Liver (tissue), 9 donors: Measurements from ENCODE around the gene MYO18B. TPM values are rescaled to one million over a fixed set of nuclear protein-coding genes. Genes with fewer than 3 reads are reported as not detected.

Experiments
- DNase-seq: peaks from one replicate; pipeline ENCODE4 v3.0.0-alpha.2; 2017; ENCODE audit warnings: low spot score
- H3K27ac ChIP-seq, 2 donors: one replicate each; pipeline ENCODE4 v1.7.0; 2013; ENCODE audit warnings: inconsistent platforms in 2 of 2, low read length in 2 of 2, control low read depth in 1 of 2, low read depth in 1 of 2, mild to moderate bottlenecking in 1 of 2
- H3K27me3 ChIP-seq, 4 donors: one replicate each; pipeline versions ENCODE4 v1.6.1 to v1.7.0; 2013; ENCODE audit warnings: low read length in 3 of 4, inconsistent platforms in 1 of 4, mild to moderate bottlenecking in 1 of 4, moderate library complexity in 1 of 4; ENCODE audit not compliant: control insufficient read depth in 4 of 4, insufficient read depth in 4 of 4
- H3K36me3 ChIP-seq, 4 donors: one replicate each; pipeline versions ENCODE4 v1.6.1 to v1.7.0; 2013; ENCODE audit warnings: low read length in 3 of 4, mild to moderate bottlenecking in 3 of 4, low read depth in 1 of 4, moderate library complexity in 1 of 4; ENCODE audit not compliant: control insufficient read depth in 4 of 4, insufficient read depth in 3 of 4
- H3K4me1 ChIP-seq, 4 donors: one replicate each; pipeline versions ENCODE4 v1.6.1 to v1.7.0; 2013; ENCODE audit warnings: low read length in 3 of 4, mild to moderate bottlenecking in 3 of 4, moderate library complexity in 1 of 4; ENCODE audit not compliant: control insufficient read depth in 4 of 4, insufficient read depth in 4 of 4
- H3K4me3 ChIP-seq, 3 donors: one replicate each; pipeline versions ENCODE4 v1.6.1 to v1.7.0; 2013; ENCODE audit warnings: low read length in 3 of 3, control low read depth in 1 of 3, low read depth in 1 of 3, mild to moderate bottlenecking in 1 of 3
- H3K9ac ChIP-seq, 2 donors: one replicate each; pipeline ENCODE4 v1.7.0; 2013; ENCODE audit warnings: low read length in 2 of 2, mild to moderate bottlenecking in 2 of 2, moderate library complexity in 2 of 2, control low read depth in 1 of 2, low read depth in 1 of 2
- H3K9me3 ChIP-seq, 4 donors: one replicate each; pipeline versions ENCODE4 v1.6.1 to v1.7.0; 2013; ENCODE audit warnings: low read length in 3 of 4; ENCODE audit not compliant: control insufficient read depth in 4 of 4
- EGR1 ChIP-seq, 2 donors: IDR thresholded peaks; 2 replicates each; pipeline ENCODE4 v1.6.1; 2016 to 2018; ENCODE audit warnings: antibody characterized with exemption in 2 of 2, low read depth in 2 of 2
- FOXA2 ChIP-seq: IDR thresholded peaks from 2 replicates; pipeline ENCODE4 v1.6.1; 2016; ENCODE audit warnings: antibody characterized with exemption
- GABPA ChIP-seq, 2 donors: IDR thresholded peaks in 1 of 2; conservative IDR thresholded peaks in 1 of 2; 2 replicates each; pipeline ENCODE4 v1.6.1; 2016; ENCODE audit warnings: antibody characterized with exemption in 2 of 2, mild to moderate bottlenecking in 1 of 2, moderate library complexity in 1 of 2
- HNF4A ChIP-seq, 2 donors: conservative IDR thresholded peaks; 2 replicates each; pipeline ENCODE4 v1.6.1; 2016; ENCODE audit warnings: antibody characterized with exemption in 2 of 2, mild to moderate bottlenecking in 2 of 2
- HNF4G ChIP-seq: IDR thresholded peaks from 2 replicates; pipeline ENCODE4 v1.6.1; 2016; ENCODE audit warnings: antibody characterized with exemption
- JUND ChIP-seq, 2 donors: IDR thresholded peaks; 2 replicates each; pipeline ENCODE4 v1.6.1; 2016; ENCODE audit warnings: antibody characterized with exemption in 2 of 2
- MAX ChIP-seq: IDR thresholded peaks from 2 replicates; pipeline ENCODE4 v1.6.1; 2016; ENCODE audit warnings: antibody characterized with exemption
- NR2F2 ChIP-seq: IDR thresholded peaks from 2 replicates; pipeline ENCODE4 v1.6.1; 2016; ENCODE audit warnings: antibody characterized with exemption
- RAD21 ChIP-seq, 2 donors: IDR thresholded peaks; 2 replicates each; pipeline ENCODE4 v1.6.1; 2016; ENCODE audit warnings: antibody characterized with exemption in 2 of 2, mild to moderate bottlenecking in 2 of 2
- REST ChIP-seq: IDR thresholded peaks from 2 replicates; pipeline ENCODE4 v1.6.1; 2016; ENCODE audit warnings: antibody characterized with exemption, mild to moderate bottlenecking
- RXRA ChIP-seq, 2 donors: IDR thresholded peaks; 2 replicates each; pipeline ENCODE4 v1.6.1; 2017 to 2018; ENCODE audit warnings: antibody characterized with exemption in 2 of 2, mild to moderate bottlenecking in 1 of 2
- SP1 ChIP-seq: IDR thresholded peaks from 2 replicates; pipeline ENCODE4 v1.6.1; 2018; ENCODE audit warnings: antibody characterized with exemption, mild to moderate bottlenecking
- TAF1 ChIP-seq: conservative IDR thresholded peaks from 2 replicates; pipeline ENCODE4 v1.6.1; 2016; ENCODE audit warnings: antibody characterized with exemption, mild to moderate bottlenecking
- YY1 ChIP-seq: IDR thresholded peaks from 2 replicates; pipeline ENCODE4 v1.6.1; 2016; ENCODE audit warnings: antibody characterized with exemption, mild to moderate bottlenecking
- WGBS: extraction: QIAGEN DNeasy Blood & Tissue Kit; methylation state at CpG from one replicate; pipeline ENCODE4 v1.1.7; 2013; 5-methylcytosine and 5-hydroxymethylcytosine counted together
- polyA plus RNA-seq, 2 donors: library from polyadenylated mRNA; stranded (reverse) in 1 of 2; unstranded in 1 of 2; fragments of 200-250 nt in 1 of 2; fragments of >200 nt in 1 of 2; fragmentation: Nextera tagmentation in 1 of 2; extraction: Ambion mirVana in 1 of 2; gene quantifications; one replicate each; pipeline versions ENCODE4 v1.2.1 to v1.2.3, GENCODE V29; 2013 to 2015
- total RNA-seq, 2 donors: library from RNA; depleted of rRNA; stranded (reverse); fragments of >200 nt; gene quantifications; one replicate each; pipeline ENCODE4 v1.2.3, GENCODE V29; 2014
- TF ChIP-seq, protein P1 (sequence below): fragments of 150-350 bp; IDR thresholded peaks from 2 replicates; pipeline ENCODE4 v1.5.1; 2017; ENCODE audit warnings: improper control_type of control experiment, low read depth, low read length; ENCODE audit not compliant: missing input control
- TF ChIP-seq, protein P2 (sequence below): IDR thresholded peaks from 2 replicates; pipeline ENCODE4 v1.6.1; 2016; ENCODE audit warnings: antibody characterized with exemption
- donor health status: healthy.
- donor health status: healthy.
- donor health status: healthy.
- donor health status: healthy.
- donor health status: healthy.

Gene MYO18B
- total and polyA plus RNA-seq, 4 donors = under 0.01 to 4.2 (median 0.02) TPM; not detected in 1

DNA sequence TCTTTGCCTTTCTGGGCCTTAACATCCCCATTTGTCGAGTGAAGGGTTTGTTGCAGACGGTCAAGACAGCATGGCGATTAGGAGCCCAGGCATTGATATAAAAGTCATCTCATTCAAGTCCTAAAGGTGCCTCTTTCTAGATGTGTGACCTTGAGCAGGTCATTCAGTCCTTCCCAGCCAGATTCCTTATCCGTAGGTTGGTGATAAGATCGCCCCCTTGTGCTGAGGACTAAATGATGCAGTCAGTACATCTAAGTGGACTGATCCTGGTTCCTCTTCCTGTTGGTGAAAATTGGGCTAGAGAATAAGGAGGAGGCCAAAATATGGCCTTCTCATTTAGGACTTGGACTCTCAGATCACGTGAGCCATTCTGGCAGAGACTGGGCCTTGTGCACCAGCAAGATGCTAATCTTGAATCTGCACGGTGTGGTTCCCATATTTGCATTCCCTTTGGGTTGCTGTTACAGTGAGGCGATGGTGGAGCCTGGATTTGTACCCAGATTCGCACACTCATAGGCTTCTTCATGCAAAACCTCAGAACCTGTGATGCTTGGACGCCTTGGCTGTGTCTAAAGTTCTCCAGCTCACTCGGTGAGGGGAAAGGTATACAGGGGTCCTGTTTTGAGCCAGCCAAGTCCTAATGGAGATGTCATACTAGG is 156.8 kb downstream of the MYO18B start:
- Histone ChIP-seq H3K9ac (no peak overlapping the region), H3K36me3 (no peaks in the 10 kb centered on the region), H3K4me1 (no peaks in the 10 kb centered on the region), H3K27ac (no peak overlapping the region), H3K27me3 (peaks cover 0 to 16% (median 0%) of the 10 kb centered on the region in 4 donors), H3K4me3 (no peak overlapping the region), H3K9me3 (no peaks in the 10 kb centered on the region)
- 70% methylated on average over 11 of the region's 11 CpGs for WGBS
- TF ChIP-seq TAF1 = no peak
- TF ChIP-seq, protein P1, sequence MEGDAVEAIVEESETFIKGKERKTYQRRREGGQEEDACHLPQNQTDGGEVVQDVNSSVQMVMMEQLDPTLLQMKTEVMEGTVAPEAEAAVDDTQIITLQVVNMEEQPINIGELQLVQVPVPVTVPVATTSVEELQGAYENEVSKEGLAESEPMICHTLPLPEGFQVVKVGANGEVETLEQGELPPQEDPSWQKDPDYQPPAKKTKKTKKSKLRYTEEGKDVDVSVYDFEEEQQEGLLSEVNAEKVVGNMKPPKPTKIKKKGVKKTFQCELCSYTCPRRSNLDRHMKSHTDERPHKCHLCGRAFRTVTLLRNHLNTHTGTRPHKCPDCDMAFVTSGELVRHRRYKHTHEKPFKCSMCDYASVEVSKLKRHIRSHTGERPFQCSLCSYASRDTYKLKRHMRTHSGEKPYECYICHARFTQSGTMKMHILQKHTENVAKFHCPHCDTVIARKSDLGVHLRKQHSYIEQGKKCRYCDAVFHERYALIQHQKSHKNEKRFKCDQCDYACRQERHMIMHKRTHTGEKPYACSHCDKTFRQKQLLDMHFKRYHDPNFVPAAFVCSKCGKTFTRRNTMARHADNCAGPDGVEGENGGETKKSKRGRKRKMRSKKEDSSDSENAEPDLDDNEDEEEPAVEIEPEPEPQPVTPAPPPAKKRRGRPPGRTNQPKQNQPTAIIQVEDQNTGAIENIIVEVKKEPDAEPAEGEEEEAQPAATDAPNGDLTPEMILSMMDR = no peak
- TF ChIP-seq EGR1 (IDR thresholded peaks at IDR 0.05; ENCODE audit: low read depth in 2 of 2) = no peak
- no peak for TF ChIP-seq RXRA (IDR thresholded peaks at IDR 0.05)
- TF ChIP-seq YY1 = no peak
- TF ChIP-seq MAX = no peak
- no peak for TF ChIP-seq REST
- TF ChIP-seq FOXA2 = no peak
- no peak for TF ChIP-seq SP1
- TF ChIP-seq HNF4G = no peak
- no peak for TF ChIP-seq GABPA (IDR thresholded peaks at IDR 0.05 in 1 of 2, conservative IDR thresholded peaks at IDR 0.05 in 1 of 2)
- TF ChIP-seq NR2F2 = no peak
- no peak for TF ChIP-seq RAD21 (IDR thresholded peaks at IDR 0.05)
- TF ChIP-seq JUND (IDR thresholded peaks at IDR 0.05) = no peak
- TF ChIP-seq, protein P2, sequence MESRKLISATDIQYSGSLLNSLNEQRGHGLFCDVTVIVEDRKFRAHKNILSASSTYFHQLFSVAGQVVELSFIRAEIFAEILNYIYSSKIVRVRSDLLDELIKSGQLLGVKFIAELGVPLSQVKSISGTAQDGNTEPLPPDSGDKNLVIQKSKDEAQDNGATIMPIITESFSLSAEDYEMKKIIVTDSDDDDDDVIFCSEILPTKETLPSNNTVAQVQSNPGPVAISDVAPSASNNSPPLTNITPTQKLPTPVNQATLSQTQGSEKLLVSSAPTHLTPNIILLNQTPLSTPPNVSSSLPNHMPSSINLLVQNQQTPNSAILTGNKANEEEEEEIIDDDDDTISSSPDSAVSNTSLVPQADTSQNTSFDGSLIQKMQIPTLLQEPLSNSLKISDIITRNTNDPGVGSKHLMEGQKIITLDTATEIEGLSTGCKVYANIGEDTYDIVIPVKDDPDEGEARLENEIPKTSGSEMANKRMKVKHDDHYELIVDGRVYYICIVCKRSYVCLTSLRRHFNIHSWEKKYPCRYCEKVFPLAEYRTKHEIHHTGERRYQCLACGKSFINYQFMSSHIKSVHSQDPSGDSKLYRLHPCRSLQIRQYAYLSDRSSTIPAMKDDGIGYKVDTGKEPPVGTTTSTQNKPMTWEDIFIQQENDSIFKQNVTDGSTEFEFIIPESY = no peak
- TF ChIP-seq HNF4A (conservative IDR thresholded peaks at IDR 0.05) = no peak
- no peak for DNase-seq

DNA sequence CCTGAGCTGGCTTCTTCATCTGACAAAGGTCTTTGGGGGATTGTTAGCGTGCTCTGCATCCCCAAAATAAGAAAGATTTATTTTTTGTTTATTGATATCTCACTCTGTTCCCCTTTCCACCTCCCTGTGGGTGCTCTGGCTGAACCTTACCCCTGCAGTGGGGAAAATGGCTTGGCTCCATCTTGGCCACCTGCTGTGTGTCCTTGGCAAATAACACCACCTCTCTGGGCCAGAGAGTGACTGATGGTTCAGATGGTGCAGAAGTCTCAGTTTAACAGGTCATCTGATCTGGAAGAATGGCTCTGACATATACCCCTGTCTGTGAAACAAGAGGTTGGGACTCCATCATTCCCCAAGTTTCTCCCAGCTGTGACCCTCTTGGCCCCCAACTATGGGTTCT is 157.6 kb downstream of the MYO18B start:
- Histone ChIP-seq H3K9me3 (no peaks in the 10 kb centered on the region), H3K4me3 (no peak overlapping the region), H3K27ac (no peak overlapping the region), H3K36me3 (no peaks in the 10 kb centered on the region), H3K4me1 (no peaks in the 10 kb centered on the region), H3K27me3 (peaks cover 0 to 16% (median 0%) of the 10 kb centered on the region in 4 donors), H3K9ac (no peak overlapping the region)
- TF ChIP-seq SP1 = no peak
- no peak for TF ChIP-seq RAD21 (IDR thresholded peaks at IDR 0.05)
- WGBS = 90% methylated on average over 1 of the region's 1 CpG
- no peak for DNase-seq
